ENCODE results near the gene CDS2.

DNA sequence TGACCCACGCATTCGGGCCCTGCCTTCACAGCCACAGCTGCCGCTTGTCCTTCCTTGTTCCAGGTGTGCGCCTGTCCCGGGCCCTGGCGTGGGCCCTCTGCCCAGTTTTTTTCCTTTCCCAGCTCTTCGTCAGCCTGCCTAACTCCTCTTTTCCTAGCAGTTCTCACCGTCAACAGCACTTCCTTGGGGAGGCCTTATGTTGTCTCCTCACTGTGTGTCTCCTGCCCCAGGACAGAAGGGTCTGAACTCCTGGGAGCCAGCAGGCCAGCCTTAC lies 71.8 kb downstream of the CDS2 start:
- TF ChIP-seq, protein P1, sequence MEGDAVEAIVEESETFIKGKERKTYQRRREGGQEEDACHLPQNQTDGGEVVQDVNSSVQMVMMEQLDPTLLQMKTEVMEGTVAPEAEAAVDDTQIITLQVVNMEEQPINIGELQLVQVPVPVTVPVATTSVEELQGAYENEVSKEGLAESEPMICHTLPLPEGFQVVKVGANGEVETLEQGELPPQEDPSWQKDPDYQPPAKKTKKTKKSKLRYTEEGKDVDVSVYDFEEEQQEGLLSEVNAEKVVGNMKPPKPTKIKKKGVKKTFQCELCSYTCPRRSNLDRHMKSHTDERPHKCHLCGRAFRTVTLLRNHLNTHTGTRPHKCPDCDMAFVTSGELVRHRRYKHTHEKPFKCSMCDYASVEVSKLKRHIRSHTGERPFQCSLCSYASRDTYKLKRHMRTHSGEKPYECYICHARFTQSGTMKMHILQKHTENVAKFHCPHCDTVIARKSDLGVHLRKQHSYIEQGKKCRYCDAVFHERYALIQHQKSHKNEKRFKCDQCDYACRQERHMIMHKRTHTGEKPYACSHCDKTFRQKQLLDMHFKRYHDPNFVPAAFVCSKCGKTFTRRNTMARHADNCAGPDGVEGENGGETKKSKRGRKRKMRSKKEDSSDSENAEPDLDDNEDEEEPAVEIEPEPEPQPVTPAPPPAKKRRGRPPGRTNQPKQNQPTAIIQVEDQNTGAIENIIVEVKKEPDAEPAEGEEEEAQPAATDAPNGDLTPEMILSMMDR (IDR thresholded peaks at IDR 0.05; ENCODE audit: poor library complexity, severe bottlenecking): no peak
- TF ChIP-seq RAD21 (conservative IDR thresholded peaks at IDR 0.05) (no peak), EZH2 (IDR thresholded peaks at IDR 0.05; ENCODE audit: borderline replicate concordance, insufficient read depth, low read length, poor library complexity, severe bottlenecking) (no peak)
- TF ChIP-seq, protein P2, sequence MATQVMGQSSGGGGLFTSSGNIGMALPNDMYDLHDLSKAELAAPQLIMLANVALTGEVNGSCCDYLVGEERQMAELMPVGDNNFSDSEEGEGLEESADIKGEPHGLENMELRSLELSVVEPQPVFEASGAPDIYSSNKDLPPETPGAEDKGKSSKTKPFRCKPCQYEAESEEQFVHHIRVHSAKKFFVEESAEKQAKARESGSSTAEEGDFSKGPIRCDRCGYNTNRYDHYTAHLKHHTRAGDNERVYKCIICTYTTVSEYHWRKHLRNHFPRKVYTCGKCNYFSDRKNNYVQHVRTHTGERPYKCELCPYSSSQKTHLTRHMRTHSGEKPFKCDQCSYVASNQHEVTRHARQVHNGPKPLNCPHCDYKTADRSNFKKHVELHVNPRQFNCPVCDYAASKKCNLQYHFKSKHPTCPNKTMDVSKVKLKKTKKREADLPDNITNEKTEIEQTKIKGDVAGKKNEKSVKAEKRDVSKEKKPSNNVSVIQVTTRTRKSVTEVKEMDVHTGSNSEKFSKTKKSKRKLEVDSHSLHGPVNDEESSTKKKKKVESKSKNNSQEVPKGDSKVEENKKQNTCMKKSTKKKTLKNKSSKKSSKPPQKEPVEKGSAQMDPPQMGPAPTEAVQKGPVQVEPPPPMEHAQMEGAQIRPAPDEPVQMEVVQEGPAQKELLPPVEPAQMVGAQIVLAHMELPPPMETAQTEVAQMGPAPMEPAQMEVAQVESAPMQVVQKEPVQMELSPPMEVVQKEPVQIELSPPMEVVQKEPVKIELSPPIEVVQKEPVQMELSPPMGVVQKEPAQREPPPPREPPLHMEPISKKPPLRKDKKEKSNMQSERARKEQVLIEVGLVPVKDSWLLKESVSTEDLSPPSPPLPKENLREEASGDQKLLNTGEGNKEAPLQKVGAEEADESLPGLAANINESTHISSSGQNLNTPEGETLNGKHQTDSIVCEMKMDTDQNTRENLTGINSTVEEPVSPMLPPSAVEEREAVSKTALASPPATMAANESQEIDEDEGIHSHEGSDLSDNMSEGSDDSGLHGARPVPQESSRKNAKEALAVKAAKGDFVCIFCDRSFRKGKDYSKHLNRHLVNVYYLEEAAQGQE (IDR thresholded peaks at IDR 0.05; ENCODE audit: borderline replicate concordance): no peak
